Measurements from ENCODE around the gene SYNPO2L.
"Not testable (repeated sequence)": the region's sequence is repeated elsewhere in the genome, so short reads cannot be mapped to it uniquely, and the experiment has no call there.

Gene SYNPO2L

GRCh38 chr10:73648975-73649829 lies 6.6 kb downstream of the SYNPO2L start:
- no peak for DNase-seq

- DNase-seq, result no peak
Observed at GRCh38 chr10:73647875-73648651, 7.8 kb downstream of the SYNPO2L start.

- no peak for DNase-seq
Observed at GRCh38 chr10:73647211-73647874, 8.5 kb downstream of the SYNPO2L start.

GRCh38 chr10:73646598-73647041 lies 9.2 kb downstream of the SYNPO2L start:
- DNase-seq, result no peak

GRCh38 chr10:73645251-73645650 lies 10.6 kb downstream of the SYNPO2L start:
- peak in 1 of 2 experiments; percentile 19 for DNase-seq

GRCh38 chr10:73644767-73645166 lies 11.1 kb downstream of the SYNPO2L start:
- DNase-seq, result peak in 1 of 2 experiments; percentile 3

- peak in 1 of 2 experiments; percentile 6 for DNase-seq
Observed at GRCh38 chr10:73644015-73644743, 11.7 kb downstream of the SYNPO2L start.

GRCh38 chr10:73643362-73643761 lies 12.5 kb downstream of the SYNPO2L start:
- DNase-seq, result no peak

GRCh38 chr10:73641328-73642060 lies 14.3 kb downstream of the SYNPO2L start, which contains the start of gene MYOZ1:
Gene MYOZ1 (minus strand): TSS chr10:73641474. CDS start chr10:73640017, 1,457 bp downstream.
- no peak for DNase-seq

GRCh38 chr10:73639286-73639685 lies 16.5 kb downstream of the SYNPO2L start:
- DNase-seq, result no peak

- DNase-seq, result no peak
Observed at GRCh38 chr10:73635781-73636180, 20.0 kb downstream of the SYNPO2L start.

GRCh38 chr10:73634421-73634820 lies 21.4 kb downstream of the SYNPO2L start:
- DNase-seq, result no peak

GRCh38 chr10:73629165-73629564 lies 26.7 kb downstream of the SYNPO2L start:
- no peak for DNase-seq

GRCh38 chr10:73628405-73628804 lies 27.4 kb downstream of the SYNPO2L start:
- DNase-seq, result no peak

- no peak for DNase-seq
Observed at GRCh38 chr10:73627300-73627699, 28.5 kb downstream of the SYNPO2L start.

- peak; percentile 40 to 85 for DNase-seq
Observed at GRCh38 chr10:73625884-73626752, 29.7 kb downstream of the SYNPO2L start.

- no peak for DNase-seq
Observed at GRCh38 chr10:73625004-73625883, 30.6 kb downstream of the SYNPO2L start.

GRCh38 chr10:73623056-73623455 lies 32.8 kb downstream of the SYNPO2L start:
- no peak for DNase-seq

- DNase-seq, result not testable (repeated sequence)
Observed at GRCh38 chr10:73620974-73621373, 34.9 kb downstream of the SYNPO2L start.

GRCh38 chr10:73617143-73617542 lies 38.7 kb downstream of the SYNPO2L start:
- DNase-seq, result not testable (repeated sequence)

All from NCI-H187 (cell line).